Suppressor macrophage treated with lipopolysaccharide for 1 hour (primary cell): ENCODE results near the gene CD300A.

Experiments used
- DNase-seq, 3 donors: peaks; one replicate each; pipeline ENCODE4 v3.0.0-alpha.2; 2020 to 2022

The CD300A gene

DNA sequence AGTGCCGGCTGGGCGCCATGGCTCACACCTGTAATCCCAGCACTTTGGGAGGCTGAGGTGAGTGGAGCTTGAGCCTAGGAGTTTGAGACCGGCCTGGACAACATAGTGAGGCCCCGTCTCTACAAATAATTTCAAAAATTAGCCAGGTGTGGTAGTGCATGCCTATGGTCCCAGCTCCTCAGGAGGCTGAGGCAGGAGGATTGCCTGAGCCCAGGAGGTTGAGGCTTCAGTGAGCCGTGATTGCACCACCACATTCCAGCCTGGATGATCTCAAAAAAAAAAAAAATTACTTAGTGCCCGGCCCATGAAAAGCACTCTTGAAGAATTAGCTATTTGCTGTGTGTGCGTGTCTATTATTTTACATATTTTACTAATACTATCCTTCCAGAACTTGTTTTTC, 24.9 kb upstream of the CD300A start:
- no peak for DNase-seq

DNA sequence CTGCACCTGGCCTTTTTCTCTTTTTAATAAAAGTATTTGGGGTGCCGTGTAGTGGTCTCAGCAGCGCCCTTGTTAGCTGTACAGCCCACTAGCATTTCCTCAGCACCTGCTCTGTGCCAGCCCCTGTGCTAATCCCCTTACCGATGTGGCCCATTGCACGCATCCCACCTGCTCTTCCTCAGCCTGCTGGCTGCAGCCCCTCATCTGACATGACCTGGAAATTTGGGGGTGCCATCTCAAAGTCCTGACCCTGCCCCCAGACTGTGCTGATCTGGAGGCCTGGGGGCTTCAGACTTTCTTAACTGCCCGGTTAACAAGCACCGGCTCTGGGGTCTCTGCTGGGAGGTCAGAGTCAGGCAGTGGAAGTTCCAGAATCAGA, 24.2 kb upstream of the CD300A start:
- no peak for DNase-seq

- DNase-seq: peak; percentile 69 to 81 (median 79)
These were observed 23.5 kb upstream of the CD300A start for GRCh38 chr17:74442670-74443515.

- DNase-seq: no peak
These were observed 22.7 kb upstream of the CD300A start for GRCh38 chr17:74443516-74444296.

DNA sequence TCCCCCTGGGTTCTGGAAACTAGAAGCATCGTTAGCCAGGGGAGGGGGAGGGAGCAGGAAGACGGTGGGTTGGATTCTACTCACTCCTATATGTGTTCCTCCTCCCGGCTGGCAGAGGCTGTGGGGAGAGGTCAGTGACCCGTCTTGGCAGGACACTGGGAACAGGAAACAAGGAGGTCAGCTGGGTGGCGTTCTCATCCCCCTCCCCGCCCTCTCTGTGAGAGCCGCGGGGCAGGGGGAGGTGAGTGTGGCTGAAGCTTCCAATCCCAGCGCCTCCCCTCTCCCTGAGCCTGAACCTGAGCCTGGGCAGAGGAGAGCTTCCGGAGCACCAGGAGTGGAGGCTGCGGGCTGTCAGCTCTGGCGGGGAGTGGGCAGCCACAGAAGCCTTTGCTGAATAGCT, 22.0 kb upstream of the CD300A start:
- no peak for DNase-seq

GRCh38 chr17:74445158-74445557, 21.3 kb upstream of the CD300A start:
- no peak for DNase-seq

DNA sequence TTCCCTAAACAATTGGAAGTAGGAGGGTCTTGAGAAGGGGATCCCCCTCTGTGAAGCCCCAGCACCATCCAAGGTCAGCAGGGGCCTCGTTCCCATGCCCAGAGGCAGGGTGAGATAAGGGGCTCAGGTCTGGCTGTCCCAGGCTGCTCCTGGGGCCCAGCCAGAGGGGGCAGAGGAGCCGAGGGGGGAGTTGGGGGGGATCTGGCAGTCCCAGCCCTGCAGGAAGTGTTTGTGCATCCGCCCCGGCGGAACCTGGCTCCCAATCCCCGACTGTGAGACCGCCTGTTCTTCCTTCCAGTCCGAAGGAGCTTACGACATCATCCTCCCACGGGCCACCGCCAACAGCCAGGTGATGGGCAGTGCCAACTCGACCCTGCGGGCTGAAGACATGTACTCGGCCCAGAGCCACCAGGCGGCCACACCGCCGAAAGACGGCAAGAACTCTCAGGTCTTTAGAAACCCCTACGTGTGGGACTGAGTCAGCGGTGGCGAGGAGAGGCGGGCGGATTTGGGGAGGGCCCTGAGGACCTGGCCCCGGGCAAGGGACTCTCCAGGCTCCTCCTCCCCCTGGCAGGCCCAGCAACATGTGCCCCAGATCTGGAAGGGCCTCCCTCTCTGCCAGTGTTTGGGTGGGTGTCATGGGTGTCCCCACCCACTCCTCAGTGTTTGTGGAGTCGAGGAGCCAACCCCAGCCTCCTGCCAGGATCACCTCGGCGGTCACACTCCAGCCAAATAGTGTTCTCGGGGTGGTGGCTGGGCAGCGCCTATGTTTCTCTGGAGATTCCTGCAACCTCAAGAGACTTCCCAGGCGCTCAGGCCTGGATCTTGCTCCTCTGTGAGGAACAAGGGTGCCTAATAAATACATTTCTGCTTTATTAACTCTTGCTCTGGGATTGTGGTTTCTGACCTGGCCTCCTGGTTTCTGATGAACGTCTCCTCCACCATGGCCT, 19.6 kb upstream of the CD300A start:
- DNase-seq: peak; percentile 62 to 73 (median 67)

DNA sequence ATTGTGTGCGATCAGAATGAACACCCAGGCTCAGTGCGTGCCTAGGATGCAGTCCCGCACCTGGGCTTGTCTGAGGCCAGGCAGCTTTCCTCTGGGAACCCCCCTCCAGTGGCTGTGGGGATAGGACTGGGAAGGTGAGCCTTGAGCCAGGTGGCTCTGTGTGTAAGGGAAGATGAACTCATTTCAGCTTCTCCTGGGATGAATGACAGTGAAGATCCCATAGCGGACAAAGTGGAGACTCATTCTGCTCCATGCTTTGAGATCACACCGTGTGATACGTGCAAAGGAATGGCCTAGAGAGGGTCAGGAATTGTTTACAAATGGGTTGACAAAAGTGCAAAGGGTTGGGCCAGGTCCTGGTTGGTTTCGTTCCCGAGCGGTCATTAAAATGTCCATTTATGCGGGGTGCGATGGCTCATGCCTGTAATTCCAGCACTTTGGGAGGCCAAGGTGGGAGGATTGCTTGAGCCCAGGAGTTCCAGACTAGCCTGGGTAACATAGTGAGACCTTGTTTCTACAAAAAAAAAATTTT, 18.7 kb upstream of the CD300A start:
- DNase-seq: no peak

DNA sequence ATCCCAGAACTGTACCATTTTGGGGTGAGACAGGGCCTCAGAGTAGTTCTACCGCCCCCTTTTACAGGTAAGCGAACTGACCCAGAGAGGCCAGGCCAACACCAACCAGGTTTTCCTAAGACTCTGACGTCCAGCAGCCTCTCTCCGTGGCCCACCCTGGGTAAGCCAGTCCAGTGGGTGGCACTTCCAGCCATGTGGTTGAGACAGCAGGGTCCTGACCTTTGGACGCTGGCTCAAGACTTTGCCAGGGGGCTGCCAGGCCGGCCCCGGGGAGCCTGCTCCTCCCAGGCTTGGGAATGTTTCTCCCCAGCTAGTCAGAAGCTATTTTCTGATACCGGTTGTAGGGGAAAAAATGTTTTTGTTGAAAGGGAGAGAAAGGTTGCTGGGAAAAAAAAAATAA, 17.7 kb upstream of the CD300A start:
- DNase-seq: no peak

DNA sequence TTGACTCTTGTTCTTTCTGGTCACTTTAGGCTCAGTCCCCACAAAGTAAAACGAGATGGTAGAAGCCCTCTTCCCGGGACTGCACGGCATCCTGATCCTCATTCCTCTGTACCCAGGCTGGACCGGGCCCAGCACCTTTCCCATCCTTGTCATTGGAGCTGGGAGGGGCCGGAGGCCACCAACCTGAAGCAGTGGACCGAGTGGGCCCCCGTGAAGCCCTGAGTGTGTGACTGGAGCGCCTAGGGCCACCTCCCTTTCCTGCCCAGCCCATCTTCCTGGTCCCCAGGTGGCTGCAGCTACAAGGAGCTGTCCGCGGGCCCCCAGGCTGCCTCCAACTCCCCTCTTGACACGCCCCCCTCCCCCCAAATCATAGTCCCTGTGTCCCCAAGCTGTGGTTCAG, 17.1 kb upstream of the CD300A start:
- no peak for DNase-seq

DNA sequence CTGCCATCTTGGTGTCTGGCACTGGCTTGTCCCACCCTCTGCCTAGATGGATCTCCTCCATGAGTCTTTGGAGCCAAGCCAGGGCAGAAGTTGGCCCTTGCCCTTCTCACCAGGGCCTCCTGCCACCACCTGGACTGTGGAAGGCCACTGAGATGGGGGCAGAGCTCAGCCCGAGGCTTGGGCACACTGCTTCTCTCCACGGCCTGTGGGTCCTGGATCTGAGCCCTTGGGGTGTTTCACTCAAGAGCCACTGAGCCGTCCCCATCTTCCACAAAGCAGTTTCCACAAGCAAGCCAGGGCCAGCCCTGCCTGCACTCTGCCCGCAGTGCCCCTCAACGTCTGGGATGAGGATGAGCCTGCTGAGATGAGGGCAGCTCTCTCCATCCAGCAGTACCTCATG, 16.7 kb upstream of the CD300A start:
- DNase-seq: no peak

DNA sequence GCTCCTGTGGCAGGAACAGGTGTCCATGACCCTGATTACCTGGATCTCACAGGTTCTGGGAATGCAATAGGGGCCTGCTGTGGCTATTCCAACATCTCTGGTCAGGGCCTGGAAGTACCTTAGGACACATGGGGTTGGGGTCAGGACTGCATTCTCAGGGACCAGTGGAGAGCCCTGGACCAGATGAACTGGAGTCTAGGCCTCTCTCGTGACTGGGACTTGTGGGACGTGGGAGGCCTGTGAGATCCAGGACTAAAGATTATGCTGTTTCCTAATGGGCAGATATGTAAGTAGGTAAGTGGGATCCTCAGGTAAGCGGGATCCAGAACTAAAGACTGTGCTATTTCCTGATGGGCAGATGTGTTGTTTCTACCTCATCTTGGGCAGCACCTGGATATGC, 16.2 kb upstream of the CD300A start:
- DNase-seq: no peak

GRCh38 chr17:74450925-74451403, 15.5 kb upstream of the CD300A start:
- no peak for DNase-seq

DNA sequence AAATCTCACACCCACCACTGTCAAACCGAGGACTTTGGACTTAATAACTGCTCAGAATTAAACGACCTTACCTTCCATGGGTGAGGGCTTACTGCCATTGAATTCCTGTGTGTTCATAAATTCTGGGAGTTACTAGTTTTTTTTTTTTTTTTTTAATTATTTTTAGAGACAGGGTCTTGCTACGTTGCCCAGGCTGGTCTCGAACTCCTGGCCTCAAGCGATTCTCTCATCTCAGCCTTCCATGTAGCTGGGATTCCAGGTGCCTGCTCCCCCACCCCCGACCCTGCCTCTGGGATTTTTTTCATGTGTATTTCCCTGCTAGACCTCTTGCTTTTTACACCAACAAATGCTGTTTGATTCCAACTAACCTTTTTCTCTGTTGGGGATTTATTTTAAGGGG, 14.9 kb upstream of the CD300A start:
- DNase-seq: no peak

DNA sequence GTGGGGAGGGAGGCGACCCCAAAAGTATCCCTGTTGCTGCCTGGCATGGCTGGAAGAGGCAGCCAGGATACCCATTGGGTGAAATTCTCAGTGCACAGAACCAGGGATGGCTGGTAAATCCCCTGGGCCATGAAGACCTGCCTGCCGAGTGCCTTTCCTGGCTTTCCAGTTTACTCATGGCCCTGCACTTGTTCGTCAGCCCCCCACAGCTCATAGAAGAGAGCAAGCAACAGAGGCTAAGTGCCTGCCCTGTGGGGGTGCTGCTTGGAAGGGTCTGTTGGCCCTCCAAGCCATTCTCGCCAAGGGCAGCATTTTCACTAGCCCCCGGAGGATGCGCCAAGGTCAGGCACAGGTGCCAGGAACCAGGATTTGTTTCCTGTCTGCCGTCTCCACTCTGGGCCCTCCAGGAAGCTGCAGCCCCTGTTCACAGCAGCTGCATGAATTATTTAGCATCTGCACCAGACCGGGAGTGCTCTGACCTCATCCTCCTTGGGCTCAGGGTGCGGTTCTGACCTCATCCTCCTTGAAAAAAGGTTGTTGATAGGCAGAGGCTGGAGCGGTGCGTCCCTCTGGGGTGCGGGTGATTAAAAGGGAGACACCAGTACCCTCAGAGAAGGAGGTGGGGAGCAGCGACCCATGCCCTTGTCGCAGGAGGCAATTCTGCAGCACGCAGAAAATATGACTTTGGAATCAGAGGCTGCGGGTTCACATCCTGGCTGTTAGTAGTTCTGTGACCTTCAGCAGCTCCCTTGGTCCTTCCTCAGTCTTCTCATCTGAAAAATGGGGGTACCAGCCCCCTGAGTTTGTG, 14.2 kb upstream of the CD300A start:
- no peak for DNase-seq

- no peak for DNase-seq
These were observed 13.4 kb upstream of the CD300A start for GRCh38 chr17:74452841-74453661.

- no peak for DNase-seq
These were observed 12.7 kb upstream of the CD300A start for GRCh38 chr17:74453665-74454196.

DNA sequence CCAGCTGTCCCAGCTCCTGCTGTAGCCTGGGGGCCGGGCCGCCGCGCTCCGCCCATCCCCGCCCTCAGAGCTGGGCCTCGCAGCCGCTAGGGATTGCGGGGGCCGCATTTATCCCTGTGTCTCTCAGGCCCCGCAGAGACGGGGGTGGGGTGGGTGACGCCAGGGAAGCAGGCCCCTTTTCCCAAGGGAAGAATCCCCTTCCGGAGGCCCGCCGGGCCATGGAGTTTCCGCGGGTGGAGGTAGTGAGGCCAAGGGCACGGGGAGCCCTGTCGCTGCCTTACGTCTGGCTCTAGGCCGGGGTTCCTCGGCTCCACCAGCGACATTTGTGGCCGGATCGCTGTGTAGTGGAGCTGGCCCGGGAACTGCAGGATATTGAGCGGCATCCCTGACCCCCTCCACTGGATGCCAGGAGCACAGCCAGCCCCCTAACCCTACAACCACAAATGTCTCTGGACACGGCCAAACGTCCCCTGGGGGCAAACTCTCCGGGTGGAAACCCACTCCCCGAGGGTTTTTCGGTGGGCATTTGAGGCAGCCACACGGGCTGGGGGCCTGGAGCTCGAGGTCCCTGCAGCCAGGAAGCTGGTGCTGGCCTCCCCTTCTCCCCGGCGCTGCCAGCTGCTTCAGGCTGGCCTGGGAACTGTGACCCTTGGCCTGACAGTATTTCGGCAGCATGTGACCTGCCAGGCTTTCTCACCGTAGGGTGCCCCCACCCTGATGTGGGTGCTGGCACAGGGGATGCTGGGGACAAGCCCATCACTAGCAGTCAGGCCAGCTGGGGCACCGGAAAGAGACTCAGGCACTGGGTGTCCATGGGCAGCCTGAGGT, 12.0 kb upstream of the CD300A start:
- peak; percentile 83 to 96 (median 92) for DNase-seq

GRCh38 chr17:74455025-74455545, 11.3 kb upstream of the CD300A start:
- DNase-seq: no peak
